ENCODE data around the gene PDZD2.

PDZD2 gene

GRCh38 chr5:31811210-31811609 lies 172.3 kb downstream of the PDZD2 start:
- no peak for DNase-seq (ENCODE audit: low read depth in 1 of 2, low spot score in 1 of 2)

DNA sequence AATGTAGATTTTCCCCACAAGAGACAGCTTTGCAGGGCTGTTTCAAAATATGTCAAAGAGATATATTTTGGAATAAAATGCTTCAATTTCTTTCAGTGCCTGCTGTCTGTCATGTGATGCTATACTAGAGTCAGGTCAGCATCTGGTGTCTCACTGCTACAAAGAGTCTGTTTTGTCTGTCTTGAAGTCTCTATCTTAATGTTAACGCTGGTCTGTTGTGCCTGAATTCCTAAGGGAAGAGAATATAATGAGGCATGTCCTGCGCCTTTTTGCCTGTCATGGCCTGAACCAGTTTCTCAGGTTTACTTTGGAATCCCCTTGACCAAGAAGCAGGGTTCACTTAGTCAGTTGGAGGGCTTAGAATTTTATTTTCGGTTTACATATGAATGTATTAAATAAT lies 176.4 kb downstream of the PDZD2 start:
- no peak for DNase-seq (ENCODE audit: low read depth in 1 of 2, low spot score in 1 of 2)

DNA sequence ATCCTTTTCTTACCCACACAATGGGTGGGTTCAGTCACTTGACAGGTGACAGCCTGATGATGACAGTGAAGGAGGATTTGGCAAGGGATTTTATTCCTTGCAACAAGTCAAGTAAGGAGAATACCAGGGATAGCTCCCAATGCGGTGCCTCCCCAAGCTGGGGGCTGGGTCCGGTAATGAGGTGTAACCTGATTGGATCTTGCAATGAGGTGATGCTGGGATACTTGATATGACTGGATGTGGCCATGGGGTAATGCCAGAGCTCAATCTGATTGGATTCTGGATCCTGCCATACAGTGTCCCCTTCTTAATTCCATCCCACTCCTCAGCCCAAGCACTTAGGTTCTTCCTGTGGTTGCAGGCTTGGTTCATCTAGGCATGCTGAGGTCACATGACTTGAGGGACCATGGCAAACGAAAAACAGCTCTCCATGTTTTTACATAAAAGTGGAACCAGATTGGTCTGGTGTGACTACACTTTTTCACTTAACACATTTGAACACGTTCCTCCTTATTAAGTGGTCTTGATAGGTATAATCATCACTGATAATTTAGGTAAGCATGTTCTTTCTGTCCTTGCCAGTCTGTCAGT lies 181.1 kb downstream of the PDZD2 start:
- DNase-seq (ENCODE audit: low read depth in 1 of 2, low spot score in 1 of 2), result no peak

DNA sequence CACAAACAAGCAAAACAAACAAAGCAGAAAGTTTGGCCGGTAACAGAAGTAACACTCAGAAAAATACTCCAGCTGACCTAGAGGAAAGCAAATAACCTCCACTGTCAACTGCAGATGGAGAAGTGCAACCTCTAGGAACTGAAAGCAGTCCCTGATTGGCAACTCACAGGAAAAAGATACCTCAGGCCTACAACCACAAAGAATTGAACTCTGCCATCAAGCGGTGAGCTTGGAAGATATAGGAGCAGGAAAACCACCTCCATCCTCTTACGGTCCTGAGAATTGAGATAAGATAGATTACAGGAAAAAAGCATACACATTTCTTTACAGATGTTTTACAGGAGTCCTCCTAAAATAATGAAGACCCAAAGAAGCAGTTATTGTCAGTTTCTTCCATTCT lies 184.5 kb downstream of the PDZD2 start:
- DNase-seq (ENCODE audit: low read depth in 1 of 2, low spot score in 1 of 2), result no peak

DNA sequence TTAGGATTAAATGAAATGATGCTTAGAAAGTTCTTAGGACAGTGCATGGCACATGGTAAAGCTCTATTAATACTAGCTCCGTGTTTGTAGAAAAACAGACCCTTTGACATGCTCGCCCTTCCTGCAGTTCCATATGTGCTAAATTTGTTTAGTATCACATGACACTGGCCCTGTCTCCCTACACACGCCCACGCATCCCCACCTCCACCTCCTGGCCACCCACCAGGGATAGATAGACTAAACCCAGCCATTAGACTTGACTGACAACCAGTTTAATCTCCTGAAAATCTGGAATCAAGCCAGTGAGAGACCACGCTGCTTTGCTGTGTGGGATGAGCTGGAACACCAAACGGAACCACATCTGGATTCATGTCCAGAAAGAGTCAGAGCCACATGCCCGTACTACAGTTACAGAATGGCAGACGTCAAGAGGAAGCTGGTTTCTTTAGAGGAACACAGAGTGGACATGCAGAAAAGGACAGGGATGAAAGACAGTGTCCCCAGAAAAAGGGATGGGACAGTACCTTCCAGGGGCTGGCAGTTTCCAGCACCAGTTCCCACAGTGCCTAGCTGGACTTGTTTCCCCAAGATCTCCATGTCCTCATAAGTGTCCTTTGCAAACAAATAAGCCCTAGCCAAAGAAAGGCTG lies 186.1 kb downstream of the PDZD2 start:
- no peak for DNase-seq (ENCODE audit: low read depth in 1 of 2, low spot score in 1 of 2)

- DNase-seq (ENCODE audit: low read depth in 1 of 2, low spot score in 1 of 2), result peak in 1 of 2 donors; percentile 21
Observed at GRCh38 chr5:31825518-31826068, 186.7 kb downstream of the PDZD2 start.

DNA sequence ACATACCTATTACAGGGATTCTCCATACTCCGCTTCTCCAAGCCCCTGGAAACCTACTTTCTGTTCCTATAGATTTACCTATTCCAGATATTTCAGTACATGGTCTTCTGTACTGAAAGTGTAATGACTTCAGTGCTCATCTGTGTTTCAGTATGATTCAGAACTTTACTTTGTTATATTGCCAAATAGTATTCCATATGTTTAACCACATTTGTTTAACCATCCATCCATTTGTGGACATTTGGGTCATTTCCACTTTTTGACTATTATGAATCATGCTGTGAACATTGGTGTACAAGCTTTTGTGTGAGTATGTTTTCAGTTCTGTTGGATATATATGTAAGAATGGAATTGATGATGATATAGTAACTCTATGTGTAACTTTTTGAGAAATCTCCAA lies 188.9 kb downstream of the PDZD2 start:
- DNase-seq (ENCODE audit: low read depth in 1 of 2, low spot score in 1 of 2), result no peak

DNA sequence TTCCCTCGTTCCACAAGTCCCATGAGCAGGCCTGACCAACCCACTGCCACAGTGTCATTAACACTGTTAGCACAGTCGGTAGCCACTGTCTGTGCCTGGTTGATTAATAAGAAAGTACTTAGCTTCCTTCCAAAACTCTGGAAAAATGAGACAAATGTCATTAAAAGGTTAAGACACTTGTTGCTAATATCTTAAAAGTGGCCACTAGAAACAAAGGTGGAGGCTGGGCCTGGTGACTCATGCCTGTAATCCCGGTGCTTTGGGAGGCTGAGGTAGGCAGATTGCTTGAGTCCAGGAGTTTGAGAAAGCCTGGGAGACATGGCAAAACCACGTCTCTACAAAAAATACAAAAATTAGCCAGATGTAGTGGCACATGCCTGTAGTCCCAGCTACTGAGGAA lies 194.0 kb downstream of the PDZD2 start:
- no peak for DNase-seq (ENCODE audit: low read depth in 1 of 2, low spot score in 1 of 2)

DNA sequence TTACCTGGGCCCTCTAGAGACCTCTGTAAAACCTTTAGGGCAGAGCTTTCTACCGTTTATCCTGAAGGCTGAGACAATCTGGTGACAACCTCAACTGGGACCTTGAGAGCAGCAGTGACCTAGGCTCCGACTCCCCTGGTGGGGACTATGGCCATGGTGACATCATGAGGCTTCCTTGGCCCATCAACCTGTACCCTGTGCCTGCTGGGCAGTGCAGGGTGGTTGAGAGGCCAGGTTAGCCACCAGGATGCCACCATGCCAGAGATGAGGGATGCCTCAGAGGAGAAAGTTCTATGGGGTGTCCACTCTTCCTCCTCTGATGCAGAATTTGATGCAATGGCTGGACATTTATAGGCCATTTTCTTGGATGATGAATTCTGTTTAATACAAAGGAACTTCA lies 194.8 kb downstream of the PDZD2 start:
- DNase-seq (ENCODE audit: low read depth in 1 of 2, low spot score in 1 of 2), result no peak

- no peak for DNase-seq (ENCODE audit: low read depth in 1 of 2, low spot score in 1 of 2)
Observed at GRCh38 chr5:31844622-31845345, 205.9 kb downstream of the PDZD2 start.

GRCh38 chr5:31845361-31845760 lies 206.4 kb downstream of the PDZD2 start:
- no peak for DNase-seq (ENCODE audit: low read depth in 1 of 2, low spot score in 1 of 2)

- DNase-seq (ENCODE audit: low read depth in 1 of 2, low spot score in 1 of 2), result no peak
Observed at GRCh38 chr5:31846934-31847333, 208.0 kb downstream of the PDZD2 start.

GRCh38 chr5:31847354-31847753 lies 208.4 kb downstream of the PDZD2 start:
- no peak for DNase-seq (ENCODE audit: low read depth in 1 of 2, low spot score in 1 of 2)

- DNase-seq (ENCODE audit: low read depth in 1 of 2, low spot score in 1 of 2), result no peak
Observed at GRCh38 chr5:31850981-31851689, 212.2 kb downstream of the PDZD2 start.

- DNase-seq (ENCODE audit: low read depth in 1 of 2, low spot score in 1 of 2), result no peak
Observed at GRCh38 chr5:31853398-31854135, 214.6 kb downstream of the PDZD2 start.

GRCh38 chr5:31854181-31855133 lies 215.5 kb downstream of the PDZD2 start:
- DNase-seq (ENCODE audit: low read depth in 1 of 2, low spot score in 1 of 2), result no peak

DNA sequence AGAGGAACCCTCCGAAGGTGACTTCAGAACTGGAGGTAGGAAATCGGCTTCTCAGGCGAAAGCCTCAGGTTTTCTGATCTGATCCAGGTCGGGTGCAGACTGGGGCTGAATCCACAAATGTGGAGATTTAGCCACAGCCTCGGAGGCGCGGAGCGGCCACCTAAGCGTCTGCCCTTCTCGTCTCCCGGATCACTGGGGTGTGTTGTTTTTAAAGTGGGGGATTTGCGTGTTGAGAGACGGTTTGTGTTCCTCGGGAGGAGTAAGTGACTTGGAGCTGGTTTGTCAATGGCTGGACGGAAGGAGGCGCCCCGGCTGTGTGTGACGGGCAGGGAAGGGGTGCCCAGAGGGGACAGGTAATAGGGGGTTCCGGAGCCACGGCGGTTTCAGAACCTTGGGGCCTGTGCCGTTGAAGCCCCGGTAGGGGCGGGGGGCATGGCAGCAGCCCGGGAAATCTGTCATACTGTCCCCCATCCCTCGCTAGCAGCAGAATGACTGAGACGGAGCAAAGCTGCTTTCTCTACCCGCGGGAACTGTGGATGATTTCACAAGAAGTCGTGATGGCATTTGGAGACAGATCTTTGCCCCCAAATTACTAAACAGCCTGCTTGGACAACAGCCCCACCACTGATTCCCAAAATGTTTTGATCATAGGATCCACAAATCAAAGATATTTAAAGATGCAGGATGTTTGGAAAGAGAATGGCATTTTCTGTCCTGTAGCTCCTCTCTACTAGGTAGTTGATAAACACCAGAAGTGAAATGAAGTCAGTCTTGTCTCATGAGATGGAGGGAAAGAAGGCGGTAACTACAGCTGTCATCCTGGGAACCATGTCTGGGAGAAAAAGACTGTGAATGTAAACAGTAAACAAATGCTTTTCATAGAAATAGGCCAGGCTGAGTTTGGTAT lies 216.5 kb downstream of the PDZD2 start:
- no peak for DNase-seq (ENCODE audit: low read depth in 1 of 2, low spot score in 1 of 2)

GRCh38 chr5:31859096-31859495 lies 220.2 kb downstream of the PDZD2 start:
- DNase-seq (ENCODE audit: low read depth in 1 of 2, low spot score in 1 of 2), result no peak

- no peak for DNase-seq (ENCODE audit: low read depth in 1 of 2, low spot score in 1 of 2)
Observed at GRCh38 chr5:31860278-31860677, 221.3 kb downstream of the PDZD2 start.
